Measurements from ENCODE around the gene IL13RA1.
A peak's percentile ranks its signal among the peaks of the same experiment; 100 is the strongest.

The IL13RA1 gene

GRCh38 chrX:118726887-118727685 is at the start of gene IL13RA1:
TSS of gene IL13RA1 (plus strand) at chrX:118727606. CDS start at chrX:118727639, 33 bp downstream.
- TF ChIP-seq CTCF (IDR thresholded peaks at IDR 0.05) = no peak
- TF ChIP-seq ZFX (IDR thresholded peaks at IDR 0.05; ENCODE audit: borderline replicate concordance) = no peak
- H3K27ac ChIP-seq = peak within 1 kb of the TSS; percentile 77

- H3K27ac ChIP-seq = no peak overlapping the region
- TF ChIP-seq ZFX (IDR thresholded peaks at IDR 0.05; ENCODE audit: borderline replicate concordance) (no peak), CTCF (IDR thresholded peaks at IDR 0.05) (no peak)
These were observed 48.1 kb upstream of the IL13RA1 start for GRCh38 chrX:118679290-118679689.

- TF ChIP-seq ZFX (IDR thresholded peaks at IDR 0.05; ENCODE audit: borderline replicate concordance) = no peak
- TF ChIP-seq CTCF (IDR thresholded peaks at IDR 0.05) = no peak
- no peak overlapping the region for H3K27ac ChIP-seq
These were observed 45.0 kb upstream of the IL13RA1 start for GRCh38 chrX:118682258-118683014.

GRCh38 chrX:118685393-118685792 is 42.0 kb upstream of the IL13RA1 start:
- TF ChIP-seq CTCF (IDR thresholded peaks at IDR 0.05) = no peak
- H3K27ac ChIP-seq = no peak overlapping the region

- TF ChIP-seq ZFX (IDR thresholded peaks at IDR 0.05; ENCODE audit: borderline replicate concordance) (no peak), CTCF (IDR thresholded peaks at IDR 0.05) (no peak)
- no peak overlapping the region for H3K27ac ChIP-seq
These were observed 38.5 kb upstream of the IL13RA1 start for GRCh38 chrX:118688935-118689334.

GRCh38 chrX:118693843-118694242 is 33.6 kb upstream of the IL13RA1 start:
- TF ChIP-seq CTCF (IDR thresholded peaks at IDR 0.05) = no peak
- TF ChIP-seq ZFX (IDR thresholded peaks at IDR 0.05; ENCODE audit: borderline replicate concordance) = no peak
- no peak overlapping the region for H3K27ac ChIP-seq

- no peak for TF ChIP-seq CTCF (IDR thresholded peaks at IDR 0.05)
- TF ChIP-seq ZFX (IDR thresholded peaks at IDR 0.05; ENCODE audit: borderline replicate concordance) = no peak
- H3K27ac ChIP-seq = no peak overlapping the region
These were observed 32.8 kb upstream of the IL13RA1 start for GRCh38 chrX:118694638-118695037.

Data from 22Rv1 (cell line).